NCI-H2171 treated with DMSO at 0.1 percent for 48 hours (cell line): ENCODE measurements around the gene C22orf23.

ENCODE experiments used
- DNase-seq: peaks from one replicate; lab custom pipeline; 2025; lab: John Stamatoyannopoulos, UW

C22orf23 gene

DNA sequence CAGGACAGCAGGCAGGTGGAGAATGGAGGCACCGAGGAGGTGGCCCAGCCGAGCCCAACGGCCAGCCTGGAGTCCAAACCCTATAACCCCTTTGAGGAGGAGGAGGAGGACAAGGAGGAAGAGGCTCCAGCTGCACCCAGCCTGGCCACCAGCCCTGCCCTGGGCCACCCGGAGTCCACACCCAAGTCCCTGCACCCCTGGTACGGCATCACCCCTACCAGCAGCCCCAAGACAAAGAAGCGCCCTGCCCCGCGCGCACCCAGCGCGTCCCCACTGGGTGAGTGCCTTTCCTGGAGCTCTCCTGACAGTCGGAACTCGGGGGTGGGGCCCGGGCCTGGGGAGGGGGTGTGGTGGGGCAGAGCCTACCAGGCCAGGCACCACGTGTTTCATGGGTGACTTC, 27.6 kb downstream of the C22orf23 start:
- DNase-seq: no peak

GRCh38 chr22:37925330-37925729, 28.1 kb downstream of the C22orf23 start:
- DNase-seq: no peak

GRCh38 chr22:37924386-37925065, 28.9 kb downstream of the C22orf23 start:
- DNase-seq: no peak

GRCh38 chr22:37923927-37924326, 29.5 kb downstream of the C22orf23 start:
- DNase-seq: no peak

DNA sequence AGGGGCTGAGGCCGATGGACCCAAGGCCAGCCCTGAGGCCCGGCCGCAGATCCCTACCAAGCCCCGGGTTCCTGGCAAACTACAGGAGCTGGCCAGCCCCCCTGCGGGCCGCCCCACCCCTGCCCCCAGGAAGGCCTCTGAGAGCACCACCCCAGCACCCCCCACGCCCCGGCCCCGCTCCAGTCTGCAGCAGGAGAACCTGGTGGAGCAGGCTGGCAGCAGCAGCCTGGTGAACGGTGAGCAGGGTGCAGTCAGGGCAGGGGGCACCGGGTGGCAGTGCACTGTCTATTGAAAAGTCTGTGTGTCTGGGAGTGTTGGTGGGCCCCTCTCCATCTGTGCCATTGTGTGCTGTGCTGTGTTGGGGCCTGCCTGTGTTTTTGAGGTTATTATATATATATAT, 31.2 kb downstream of the C22orf23 start:
- DNase-seq: peak; percentile 73

GRCh38 chr22:37920126-37920525, 33.3 kb downstream of the C22orf23 start:
- no peak for DNase-seq

GRCh38 chr22:37918580-37919270, 34.7 kb downstream of the C22orf23 start:
- no peak for DNase-seq

- DNase-seq: no peak
These were observed 35.4 kb downstream of the C22orf23 start for GRCh38 chr22:37917874-37918548.

DNA sequence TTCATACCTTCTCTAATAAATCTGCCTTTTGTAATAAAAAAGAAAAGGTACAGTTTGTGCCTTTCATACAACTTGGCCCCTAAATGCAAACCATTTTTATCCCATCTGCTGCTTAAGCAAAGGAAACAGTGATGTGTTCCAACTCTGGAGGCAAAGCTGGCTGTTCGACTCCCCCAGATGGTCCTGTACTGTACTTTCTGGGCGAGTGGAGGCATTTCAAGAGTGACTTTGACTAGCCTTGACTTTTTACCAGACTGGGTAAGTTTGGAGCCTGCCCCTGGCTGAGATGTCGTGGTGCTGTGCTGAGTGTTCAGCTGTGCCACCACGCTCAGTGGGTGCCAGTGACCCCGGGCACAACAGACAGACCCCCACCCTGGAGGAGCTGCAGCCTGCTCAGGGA, 37.1 kb downstream of the C22orf23 start:
- no peak for DNase-seq

- no peak for DNase-seq
These were observed 40.1 kb downstream of the C22orf23 start for GRCh38 chr22:37913233-37913721.

DNA sequence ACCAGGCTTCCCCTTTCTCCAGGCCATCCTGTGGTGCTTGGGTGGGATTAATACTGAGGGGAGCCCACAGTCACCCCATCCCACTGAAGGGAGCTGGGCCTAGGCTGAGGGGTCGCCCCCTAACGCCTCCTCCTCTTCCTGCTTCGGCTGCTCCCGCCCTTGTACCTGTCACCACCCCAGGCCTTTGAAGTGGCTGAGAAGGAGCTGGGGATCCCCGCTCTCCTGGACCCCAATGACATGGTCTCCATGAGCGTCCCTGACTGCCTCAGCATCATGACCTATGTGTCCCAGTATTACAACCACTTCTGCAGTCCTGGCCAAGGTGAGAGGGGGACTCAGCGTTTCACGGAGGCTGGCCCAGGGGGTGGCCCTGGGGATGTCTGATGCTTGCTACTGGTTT, 41.2 kb downstream of the C22orf23 start:
- no peak for DNase-seq

DNA sequence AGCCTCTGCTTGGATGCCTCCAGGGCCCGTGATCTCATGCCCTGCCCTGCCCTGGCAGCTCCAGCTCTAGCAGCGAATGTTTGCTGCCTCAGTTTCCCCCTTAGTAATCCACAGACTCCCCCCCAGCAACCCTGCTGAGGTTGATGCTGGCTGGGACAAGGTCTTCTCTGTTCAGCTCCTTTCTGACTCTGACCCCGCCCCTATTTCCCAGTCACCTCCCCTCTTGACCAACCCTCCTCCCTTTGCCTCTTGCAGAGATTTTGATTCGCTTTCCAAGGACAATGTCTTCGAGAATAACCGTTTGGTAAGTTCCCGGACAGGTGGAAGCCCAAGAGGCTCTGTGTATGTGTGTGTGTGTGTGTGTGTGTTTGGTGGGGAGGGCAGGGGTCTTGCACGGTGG, 41.7 kb downstream of the C22orf23 start:
- DNase-seq: no peak

DNA sequence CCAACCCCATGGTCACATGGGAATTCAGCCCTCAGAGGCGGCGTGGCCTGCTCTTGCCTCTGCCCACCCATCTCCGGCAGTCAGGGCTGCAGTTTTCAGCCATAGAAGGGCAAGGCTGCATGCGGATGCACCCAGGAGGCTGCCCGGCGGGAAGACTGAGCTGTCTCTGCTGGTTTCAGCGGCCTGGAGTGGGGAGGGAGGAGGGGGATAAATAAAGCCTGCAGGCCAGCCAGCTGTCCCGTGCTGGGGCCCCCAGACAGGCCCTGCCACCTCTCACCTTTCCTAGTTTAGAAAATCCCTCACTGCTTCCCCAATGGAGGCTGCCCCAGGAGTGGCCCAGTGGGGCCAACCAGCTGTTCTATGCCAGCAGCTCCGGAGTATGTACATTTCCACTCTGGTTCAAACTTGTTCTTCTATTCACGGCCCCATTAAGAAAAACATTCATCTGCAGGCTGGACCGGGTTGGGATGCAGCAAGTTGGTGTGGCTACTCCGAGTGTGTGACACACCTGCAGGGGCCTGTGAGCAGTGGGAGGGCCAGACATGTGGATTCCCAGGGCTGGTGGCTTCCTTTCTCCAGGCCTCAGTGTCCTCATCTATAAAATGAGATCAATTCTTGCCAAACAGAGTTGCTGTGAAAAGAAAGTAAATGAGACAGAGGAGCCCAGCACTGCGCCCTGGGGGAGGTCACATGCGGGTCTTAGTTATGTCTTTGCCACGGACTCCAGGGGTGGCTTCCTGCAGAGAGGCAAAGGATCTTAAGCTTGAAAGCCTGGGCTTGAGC, 42.3 kb downstream of the C22orf23 start:
- peak; percentile 31 for DNase-seq

GRCh38 chr22:37909766-37910165, 43.6 kb downstream of the C22orf23 start:
- no peak for DNase-seq

- DNase-seq: peak; percentile 43
These were observed 46.1 kb downstream of the C22orf23 start for GRCh38 chr22:37907036-37907954.

DNA sequence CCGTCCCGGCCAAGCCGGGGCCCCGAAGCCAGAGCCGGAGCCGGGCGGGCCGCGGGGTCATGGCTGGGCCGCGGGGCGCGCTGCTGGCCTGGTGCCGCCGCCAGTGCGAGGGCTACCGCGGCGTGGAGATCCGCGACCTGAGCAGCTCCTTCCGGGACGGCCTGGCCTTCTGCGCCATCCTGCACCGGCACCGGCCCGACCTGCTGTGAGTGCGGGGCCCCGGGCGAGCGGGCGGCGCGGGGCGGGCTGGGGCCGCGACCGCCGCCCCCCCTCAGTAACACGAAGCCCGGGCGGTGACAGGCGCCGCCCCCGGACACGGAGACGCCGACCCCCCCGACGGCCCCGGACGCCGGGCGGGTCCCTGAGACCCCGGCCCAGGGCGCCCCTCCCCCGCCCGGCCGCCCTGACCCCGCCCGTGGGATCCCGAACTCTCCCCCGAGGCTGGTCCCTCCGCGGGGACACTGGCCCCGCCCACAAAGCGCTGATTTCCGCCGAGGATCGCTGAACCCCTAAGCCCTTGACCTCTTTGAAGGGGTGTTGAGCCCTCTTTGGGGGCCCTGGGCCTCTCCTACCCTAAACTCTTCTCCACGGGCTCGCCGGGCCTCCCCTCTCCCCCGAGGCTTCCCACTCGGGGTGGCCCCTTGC, 46.9 kb downstream of the C22orf23 start:
- no peak for DNase-seq

DNA sequence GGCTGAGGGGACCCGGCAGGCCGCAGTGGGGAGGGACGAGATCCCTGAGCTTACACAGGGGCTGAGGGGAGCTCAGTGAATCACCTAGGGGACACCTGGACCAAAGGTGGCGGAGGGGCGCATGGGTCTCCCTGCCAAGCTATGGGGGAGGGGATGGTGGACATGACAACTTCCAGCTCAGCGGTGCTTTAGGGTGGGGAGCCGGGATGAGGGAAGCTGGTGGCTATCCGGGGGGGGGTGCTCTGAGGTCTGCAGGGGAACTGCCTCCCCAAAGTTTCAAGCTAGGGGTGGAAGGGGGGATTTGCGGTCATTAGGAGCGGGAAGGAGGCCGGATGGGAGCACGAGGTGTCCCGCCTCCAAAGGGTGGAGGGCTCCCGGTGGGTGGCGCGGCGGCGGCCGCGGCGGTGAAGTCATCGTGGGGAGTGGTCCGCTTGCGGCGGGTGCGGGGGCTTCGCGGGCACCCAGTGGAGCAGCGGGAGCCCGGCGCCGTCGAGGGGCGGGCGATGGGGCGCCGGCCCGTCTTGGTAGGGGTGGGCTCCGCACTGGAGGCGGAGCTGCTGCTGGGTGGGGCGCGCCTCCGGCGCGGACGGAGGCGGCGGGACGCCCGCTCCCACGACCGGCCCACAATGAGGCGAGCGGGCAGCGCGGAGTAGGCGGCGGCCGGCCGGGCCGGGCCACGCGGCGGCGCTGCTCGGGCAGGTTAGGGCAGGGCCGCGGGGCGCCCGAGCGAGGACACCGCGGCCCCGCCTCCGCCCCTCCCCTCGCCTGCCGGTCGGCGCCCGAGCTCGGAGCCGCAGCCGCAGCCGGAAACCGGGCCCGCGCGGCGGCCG, 47.7 kb downstream of the C22orf23 start, which contains the start of gene MICALL1:
Gene MICALL1 (plus strand): TSS at position 764 of the 830 bp plus-strand sequence. CDS start 126 bp downstream, outside the sequence.
- peak; percentile 57 for DNase-seq

- peak; percentile 64 for DNase-seq
These were observed 48.5 kb downstream of the C22orf23 start for GRCh38 chr22:37904572-37905533.
